Suprapubic skin (tissue), 3 donors: ENCODE measurements around the gene POTEJ.
"Not testable (repeated sequence)": the region's sequence is repeated elsewhere in the genome, so short reads cannot be mapped to it uniquely, and the experiment has no call there.

Experiments
- EP300 ChIP-seq: sonication (generic); formaldehyde crosslinking; IDR thresholded peaks from one replicate; pipeline ENCODE4 v1.6.1; 2017; ENCODE audit warnings: antibody characterized with exemption
- TF ChIP-seq, protein P1 (sequence below), 2 donors: fragments of 200-600 bp in 1 of 2; fragments of 450-650 bp in 1 of 2; sonication (generic) in 1 of 2; IDR thresholded peaks; one replicate each; pipeline ENCODE4 v1.5.1; 2016 to 2019; ENCODE audit warnings: antibody characterized with exemption in 2 of 2, mild to moderate bottlenecking in 1 of 2, moderate library complexity in 1 of 2

GRCh38 chr2:130594011-130594410 lies 17.2 kb upstream of the POTEJ start:
- not testable (repeated sequence) for TF ChIP-seq EP300
- TF ChIP-seq, protein P1, sequence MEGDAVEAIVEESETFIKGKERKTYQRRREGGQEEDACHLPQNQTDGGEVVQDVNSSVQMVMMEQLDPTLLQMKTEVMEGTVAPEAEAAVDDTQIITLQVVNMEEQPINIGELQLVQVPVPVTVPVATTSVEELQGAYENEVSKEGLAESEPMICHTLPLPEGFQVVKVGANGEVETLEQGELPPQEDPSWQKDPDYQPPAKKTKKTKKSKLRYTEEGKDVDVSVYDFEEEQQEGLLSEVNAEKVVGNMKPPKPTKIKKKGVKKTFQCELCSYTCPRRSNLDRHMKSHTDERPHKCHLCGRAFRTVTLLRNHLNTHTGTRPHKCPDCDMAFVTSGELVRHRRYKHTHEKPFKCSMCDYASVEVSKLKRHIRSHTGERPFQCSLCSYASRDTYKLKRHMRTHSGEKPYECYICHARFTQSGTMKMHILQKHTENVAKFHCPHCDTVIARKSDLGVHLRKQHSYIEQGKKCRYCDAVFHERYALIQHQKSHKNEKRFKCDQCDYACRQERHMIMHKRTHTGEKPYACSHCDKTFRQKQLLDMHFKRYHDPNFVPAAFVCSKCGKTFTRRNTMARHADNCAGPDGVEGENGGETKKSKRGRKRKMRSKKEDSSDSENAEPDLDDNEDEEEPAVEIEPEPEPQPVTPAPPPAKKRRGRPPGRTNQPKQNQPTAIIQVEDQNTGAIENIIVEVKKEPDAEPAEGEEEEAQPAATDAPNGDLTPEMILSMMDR (IDR thresholded peaks at IDR 0.05): not testable (repeated sequence)
